Neuronal stem cell (in vitro differentiated cells): ENCODE data around the gene RBM19.
"Not testable (repeated sequence)": the region's sequence is repeated elsewhere in the genome, so short reads cannot be mapped to it uniquely, and the experiment has no call there.

Source experiments
- DNase-seq: peaks from one replicate; pipeline ENCODE4 v3.0.0-alpha.2; 2013; ENCODE audit warnings: low spot score
- H2AFZ ChIP-seq: one replicate; pipeline ENCODE4 v1.6.1; 2013; ENCODE audit warnings: mild to moderate bottlenecking, low read length, inconsistent platforms
- H2AK5ac ChIP-seq: 2 replicates; pipeline ENCODE4 v1.6.1; 2013; ENCODE audit warnings: low read depth, mild to moderate bottlenecking, inconsistent platforms, low read length, moderate library complexity, mixed read lengths
- H2BK120ac ChIP-seq: 2 replicates; pipeline ENCODE4 v1.6.1; 2013; ENCODE audit warnings: low read depth, mild to moderate bottlenecking, inconsistent platforms, low read length, moderate library complexity, mixed read lengths
- H2BK12ac ChIP-seq: one replicate; pipeline ENCODE4 v1.6.1; 2013; ENCODE audit warnings: low read length, inconsistent platforms
- H2BK15ac ChIP-seq: 2 replicates; pipeline ENCODE4 v1.6.1; 2013; ENCODE audit warnings: mild to moderate bottlenecking, low read length, inconsistent platforms, mixed read lengths
- H2BK5ac ChIP-seq: one replicate; pipeline ENCODE4 v1.6.1; 2013; ENCODE audit warnings: inconsistent platforms, mild to moderate bottlenecking, low read length, moderate library complexity
- H3K14ac ChIP-seq: one replicate; pipeline ENCODE4 v1.6.1; 2013; ENCODE audit warnings: low read length, inconsistent platforms
- H3K18ac ChIP-seq: 2 replicates; pipeline ENCODE4 v1.6.1; 2013; ENCODE audit warnings: low read length, inconsistent platforms
- H3K23ac ChIP-seq: 2 replicates; pipeline ENCODE4 v1.6.1; 2013; ENCODE audit warnings: low read depth, mild to moderate bottlenecking, mixed read lengths, low read length, inconsistent platforms; ENCODE audit not compliant: poor library complexity
- H3K27ac ChIP-seq: replicated peaks from 3 replicates; pipeline ENCODE4 v1.5.1; 2013; ENCODE audit warnings: low read length, inconsistent platforms
- H3K27me3 ChIP-seq, 3 experiments: 2 replicates each; pipeline ENCODE4 v1.6.1; 2013; ENCODE audit warnings: low read length in 3 of 3, mild to moderate bottlenecking in 2 of 3, inconsistent platforms in 1 of 3, low read depth in 1 of 3, mixed read lengths in 1 of 3, moderate library complexity in 1 of 3; ENCODE audit not compliant: control insufficient read depth in 3 of 3, insufficient read depth in 3 of 3
- H3K36me3 ChIP-seq, 2 donors: replicated peaks in 1 of 2; 2 replicates each; pipeline ENCODE4 v1.6.1; 2013; ENCODE audit warnings: low read length in 2 of 2; ENCODE audit not compliant: control insufficient read depth in 2 of 2, insufficient read depth in 2 of 2
- H3K4ac ChIP-seq: 2 replicates; pipeline ENCODE4 v1.6.1; 2013; ENCODE audit warnings: inconsistent platforms, mild to moderate bottlenecking, low read length, moderate library complexity
- H3K4me1 ChIP-seq, 2 donors: 1 replicate in 1 of 2; 2 replicates in 1 of 2; pipeline ENCODE4 v1.6.1; 2013; ENCODE audit warnings: low read length in 2 of 2, low read depth in 1 of 2; ENCODE audit not compliant: control insufficient read depth in 2 of 2, insufficient read depth in 1 of 2
- H3K4me2 ChIP-seq: one replicate; pipeline ENCODE4 v1.6.1; 2013; ENCODE audit warnings: mild to moderate bottlenecking, low read length, inconsistent platforms; ENCODE audit not compliant: insufficient read depth, poor library complexity, severe bottlenecking
- H3K4me3 ChIP-seq, 2 donors: 2 replicates each; pipeline ENCODE4 v1.5.1; 2013; ENCODE audit warnings: low read length in 2 of 2, mild to moderate bottlenecking in 2 of 2, inconsistent platforms in 1 of 2, moderate library complexity in 1 of 2
- H3K79me1 ChIP-seq: one replicate; pipeline ENCODE4 v1.6.1; 2013; ENCODE audit warnings: low read depth, mild to moderate bottlenecking, inconsistent platforms, low read length, moderate library complexity
- H3K9ac ChIP-seq: one replicate; pipeline ENCODE4 v1.6.1; 2013; ENCODE audit warnings: mild to moderate bottlenecking, low read depth, low read length, inconsistent platforms; ENCODE audit not compliant: poor library complexity
- H3K9me3 ChIP-seq, 2 donors: replicated peaks in 1 of 2; 2 replicates each; pipeline versions ENCODE3 to v1.6.1; 2013; ENCODE audit warnings: low read length in 2 of 2, mild to moderate bottlenecking in 2 of 2, inconsistent platforms in 1 of 2, low read depth in 1 of 2, mixed read lengths in 1 of 2, moderate library complexity in 1 of 2; ENCODE audit not compliant: control insufficient read depth in 2 of 2, insufficient read depth in 1 of 2
- H4K8ac ChIP-seq: one replicate; pipeline ENCODE4 v1.6.1; 2013; ENCODE audit warnings: low read depth, mild to moderate bottlenecking, inconsistent platforms, low read length, moderate library complexity
- H4K91ac ChIP-seq: one replicate; pipeline ENCODE4 v1.6.1; 2013; ENCODE audit warnings: low read length, low read depth, mild to moderate bottlenecking, inconsistent platforms; ENCODE audit not compliant: poor library complexity
- WGBS, 2 donors: extraction: QIAGEN DNeasy Blood & Tissue Kit; methylation state at CpG; one replicate each; pipeline ENCODE4 v1.1.7; 2013; ENCODE audit warnings: missing lambda C conversion rate in 2 of 2, mixed read lengths in 1 of 2; ENCODE audit not compliant: insufficient read length in 2 of 2, insufficient replicate concordance in 1 of 2; ENCODE audit errors: extremely low coverage in 2 of 2; 5-methylcytosine and 5-hydroxymethylcytosine counted together

RBM19 gene

DNA sequence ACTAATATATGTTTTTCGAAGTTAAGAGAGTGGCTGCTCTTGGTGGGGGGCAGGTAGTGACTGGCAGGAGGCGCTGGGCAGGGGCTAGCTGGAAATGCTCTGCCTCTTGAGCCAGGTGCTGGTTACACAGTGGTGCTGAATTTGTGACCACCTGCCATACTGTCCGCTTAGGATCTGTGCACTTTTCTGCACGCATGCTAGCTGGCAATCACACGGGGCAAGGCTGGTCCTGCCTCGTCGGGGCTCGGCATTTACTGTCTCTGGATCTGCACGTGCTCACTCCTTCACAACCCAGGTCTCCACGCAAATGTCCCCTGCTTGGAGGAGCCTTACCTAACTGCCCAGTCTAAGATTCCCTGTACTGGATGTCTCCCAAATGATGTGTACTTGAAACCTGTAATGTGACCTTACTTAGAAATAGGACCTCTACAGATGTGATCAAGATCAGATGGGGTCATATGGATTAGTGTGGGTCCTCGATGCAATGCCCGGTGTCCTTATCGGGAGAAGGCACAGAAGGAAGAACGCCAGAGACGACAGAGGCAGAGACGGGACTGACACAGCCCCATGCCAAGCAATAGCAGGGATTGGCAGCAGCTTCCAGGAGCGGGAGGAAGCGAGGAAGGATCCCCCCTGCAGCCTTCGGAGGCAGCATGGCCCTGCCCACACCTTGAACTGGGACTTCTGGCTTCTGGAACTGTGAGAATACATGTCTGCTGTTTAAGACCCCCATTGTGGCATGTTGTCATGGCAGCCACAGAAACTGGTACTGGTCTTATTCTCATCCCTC, 59.5 kb downstream of the RBM19 start:
- H3K4me3 ChIP-seq, result no peak overlapping the region
- H2BK12ac ChIP-seq, result no peak overlapping the region
- no peak overlapping the region for H2BK15ac ChIP-seq
- no peak overlapping the region for H3K23ac ChIP-seq
- H3K27me3 ChIP-seq, result no peaks in the 10 kb centered on the region
- no peak overlapping the region for H3K14ac ChIP-seq
- H3K18ac ChIP-seq, result no peak overlapping the region
- H2BK5ac ChIP-seq, result no peak overlapping the region
- no peak overlapping the region for H2AK5ac ChIP-seq
- H2AFZ ChIP-seq, result no peak overlapping the region
- no peak overlapping the region for H3K27ac ChIP-seq
- no peak overlapping the region for H3K4me2 ChIP-seq
- no peaks in the 10 kb centered on the region for H3K79me1 ChIP-seq
- H3K9ac ChIP-seq, result no peak overlapping the region
- WGBS, 2 donors, result no CpG with 5 or more reads among the region's 19 CpGs
- DNase-seq, result no peak
- no peak overlapping the region for H4K8ac ChIP-seq
- peaks cover 0 to 28% of the 10 kb centered on the region in 2 donors for H3K36me3 ChIP-seq
- H3K4ac ChIP-seq, result no peak overlapping the region
- no peak overlapping the region for H2BK120ac ChIP-seq
- H3K9me3 ChIP-seq, result no peaks in the 10 kb centered on the region
- H3K4me1 ChIP-seq, result peaks cover 0 to 2% of the 10 kb centered on the region in 2 donors
- H4K91ac ChIP-seq, result no peak overlapping the region

GRCh38 chr12:113905829-113906228, 60.3 kb downstream of the RBM19 start:
- no peak overlapping the region for H4K8ac ChIP-seq
- H3K9ac ChIP-seq, result no peak overlapping the region
- H3K18ac ChIP-seq, result no peak overlapping the region
- H2BK5ac ChIP-seq, result no peak overlapping the region
- no peaks in the 10 kb centered on the region for H3K27me3 ChIP-seq
- no peak overlapping the region for H2BK120ac ChIP-seq
- H2AK5ac ChIP-seq, result no peak overlapping the region
- DNase-seq, result no peak
- no peak overlapping the region for H3K4me3 ChIP-seq
- H3K36me3 ChIP-seq, result peaks cover 0 to 24% of the 10 kb centered on the region in 2 donors
- H2AFZ ChIP-seq, result no peak overlapping the region
- no peak overlapping the region for H3K14ac ChIP-seq
- no peak overlapping the region for H4K91ac ChIP-seq
- WGBS, 2 donors, result no CpG with 5 or more reads among the region's 4 CpGs
- peaks cover 0 to 2% of the 10 kb centered on the region in 2 donors for H3K4me1 ChIP-seq
- H2BK12ac ChIP-seq, result no peak overlapping the region
- H3K9me3 ChIP-seq, result no peaks in the 10 kb centered on the region
- H2BK15ac ChIP-seq, result no peak overlapping the region
- H3K4ac ChIP-seq, result no peak overlapping the region
- H3K4me2 ChIP-seq, result no peak overlapping the region
- no peak overlapping the region for H3K23ac ChIP-seq
- no peaks in the 10 kb centered on the region for H3K79me1 ChIP-seq
- H3K27ac ChIP-seq, result no peak overlapping the region

- no peak for DNase-seq
- Histone ChIP-seq H3K9ac (no peak overlapping the region), H3K14ac (no peak overlapping the region), H3K9me3 (no peaks in the 10 kb centered on the region), H3K36me3 (peaks cover 0 to 17% of the 10 kb centered on the region in 2 donors), H2AK5ac (no peak overlapping the region), H2AFZ (no peak overlapping the region), H4K8ac (no peak overlapping the region), H3K23ac (no peak overlapping the region), H3K79me1 (no peaks in the 10 kb centered on the region), H4K91ac (no peak overlapping the region), H2BK5ac (no peak overlapping the region), H3K4me3 (no peak overlapping the region), H3K27ac (no peak overlapping the region), H3K18ac (no peak overlapping the region), H3K27me3 (no peaks in the 10 kb centered on the region), H2BK120ac (no peak overlapping the region), H2BK15ac (no peak overlapping the region), H2BK12ac (no peak overlapping the region), H3K4me2 (no peak overlapping the region), H3K4me1 (peaks cover 15 to 16% of the 10 kb centered on the region in 2 donors), H3K4ac (no peak overlapping the region)
- no CpG with 5 or more reads among the region's 4 CpGs for WGBS, 2 donors
Observed at GRCh38 chr12:113903381-113903863, 62.7 kb downstream of the RBM19 start.

DNA sequence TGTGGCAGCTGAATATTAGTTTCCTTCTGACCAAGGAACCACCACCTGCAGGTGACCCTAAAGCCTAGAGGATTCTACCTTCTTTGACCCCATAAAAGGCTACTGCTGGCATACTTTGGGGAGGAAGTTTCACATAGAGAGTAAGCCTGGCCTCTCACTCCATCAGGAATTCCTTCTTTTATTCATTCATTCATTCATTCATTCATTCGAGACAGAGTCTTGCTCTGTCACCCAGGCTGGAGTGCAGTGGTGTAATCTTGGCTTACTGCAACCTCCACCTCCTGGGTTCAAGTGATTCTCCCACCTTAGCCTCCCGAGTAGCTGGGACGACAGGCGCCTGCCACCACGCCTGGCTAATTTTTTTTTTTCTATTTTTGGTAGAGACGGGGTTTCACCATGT, 64.8 kb downstream of the RBM19 start:
- H2BK120ac ChIP-seq, DNase-seq, H3K4ac ChIP-seq, H2BK12ac ChIP-seq, H3K4me3 ChIP-seq, H3K23ac ChIP-seq, H3K14ac ChIP-seq, H3K27ac ChIP-seq, H3K9me3 ChIP-seq, H2AK5ac ChIP-seq, H2AFZ ChIP-seq, H2BK5ac ChIP-seq, H4K91ac ChIP-seq, H3K18ac ChIP-seq, H2BK15ac ChIP-seq, H4K8ac ChIP-seq, H3K27me3 ChIP-seq, H3K79me1 ChIP-seq, H3K4me2 ChIP-seq, H3K9ac ChIP-seq: not testable (repeated sequence)
- no CpG with 5 or more reads among the region's 6 CpGs for WGBS, 2 donors
- Histone ChIP-seq H3K36me3 (peaks cover 0 to 13% of the 10 kb centered on the region in 2 donors), H3K4me1 (peaks cover 15 to 16% of the 10 kb centered on the region in 2 donors)
